Ascending aorta (tissue), 2 donors: ENCODE data around the gene REXO5. TPM values are rescaled to one million over a fixed set of nuclear protein-coding genes. Genes with fewer than 3 reads are reported as not detected.

Source experiments
- DNase-seq, 2 donors: peaks; one replicate each; pipeline ENCODE4 v3.0.0-alpha.2; 2019; ENCODE audit warnings: low spot score in 2 of 2
- H3K27ac ChIP-seq, 2 donors: fragments of 200-600 bp; sonication (generic); one replicate each; pipeline ENCODE4 v1.5.1; 2016 to 2017; ENCODE audit warnings: mild to moderate bottlenecking in 1 of 2
- H3K27me3 ChIP-seq: fragments of 200-600 bp; sonication (generic); one replicate; pipeline ENCODE4 v1.5.1; 2017
- H3K36me3 ChIP-seq, 2 donors: fragments of 200-600 bp; sonication (generic); one replicate each; pipeline ENCODE4 v1.5.1; 2016
- H3K4me1 ChIP-seq, 2 donors: fragments of 200-600 bp; sonication (generic); one replicate each; pipeline ENCODE4 v1.5.1; 2016 to 2017; ENCODE audit warnings: mild to moderate bottlenecking in 1 of 2
- H3K4me3 ChIP-seq, 2 donors: fragments of 200-600 bp; sonication (generic); one replicate each; pipeline ENCODE4 v1.5.1; 2016 to 2017; ENCODE audit warnings: mild to moderate bottlenecking in 1 of 2
- H3K9me3 ChIP-seq, 2 donors: fragments of 200-600 bp; sonication (generic); one replicate each; pipeline ENCODE4 v1.5.1; 2016
- CTCF ChIP-seq, 3 experiments: fragments of 200-600 bp in 2 of 3; fragments of 450-650 bp in 1 of 3; sonication (generic) in 2 of 3; IDR thresholded peaks; one replicate each; pipeline ENCODE4 v1.5.1; 2016 to 2019; ENCODE audit warnings: antibody characterized with exemption in 3 of 3, mild to moderate bottlenecking in 1 of 3, moderate library complexity in 1 of 3
- intact Hi-C: fragments of 100-400 bp; cut with DNase I; formaldehyde crosslinking; loops from one replicate; pipeline ENCODE4 v1.15.1; 2023
- total RNA-seq: library from RNA; depleted of rRNA; stranded (reverse); fragments of >200 nt; gene quantifications from one replicate; pipeline ENCODE4 v1.1.0, GENCODE V29; 2016

The REXO5 gene
- total RNA-seq, 1 donor from 2014 or later, result 2.1 TPM

DNA sequence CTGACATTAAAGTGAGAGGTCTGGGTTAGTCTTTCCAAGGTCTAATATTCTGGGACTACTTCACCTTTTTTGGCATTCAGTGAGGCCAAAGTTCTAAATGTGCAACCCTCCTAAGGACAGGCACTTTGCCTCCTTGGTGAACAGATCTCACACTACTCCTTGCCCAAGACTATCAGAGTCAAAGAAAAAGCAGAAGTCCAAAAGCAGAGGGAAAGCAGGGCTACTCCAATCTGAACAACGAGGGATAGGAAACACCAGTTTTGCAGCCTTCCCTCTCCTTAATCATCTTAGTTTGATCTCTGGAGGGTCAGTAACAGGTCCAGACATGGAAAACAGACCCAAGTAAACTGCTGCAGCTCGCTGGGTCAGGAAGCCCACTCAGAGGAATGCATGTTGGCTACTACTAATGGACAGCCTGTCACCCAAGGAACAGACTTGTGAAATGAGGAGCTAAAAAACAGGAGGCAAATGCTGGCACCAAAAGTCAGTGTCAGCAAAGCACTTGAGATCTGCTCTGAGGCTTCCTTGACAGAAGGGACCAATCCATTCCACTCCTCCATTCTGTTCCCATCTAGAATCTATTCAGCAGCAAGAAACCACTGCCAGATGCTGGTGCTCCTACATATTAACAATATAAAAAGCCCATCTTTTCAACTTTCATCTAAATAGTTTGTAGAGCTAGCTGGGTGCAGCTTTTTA is 63.9 kb downstream of the REXO5 start:
- intact Hi-C loops, result no loop called here
- Histone ChIP-seq H3K36me3 (no peaks in the 10 kb centered on the region), H3K27ac (peak overlapping the region; percentile 81 to 82), H3K4me1 (peaks cover 39 to 94% of the 10 kb centered on the region in 2 donors), H3K27me3 (no peaks in the 10 kb centered on the region), H3K4me3 (peak overlapping the region in 1 of 2 donors; percentile 1), H3K9me3 (no peaks in the 10 kb centered on the region)
- TF ChIP-seq CTCF (IDR thresholded peaks at IDR 0.05), result no peak
- DNase-seq, result no peak

- Histone ChIP-seq H3K27me3 (no peaks in the 10 kb centered on the region), H3K36me3 (no peaks in the 10 kb centered on the region), H3K4me3 (peak overlapping the region in 1 of 2 donors; percentile 1), H3K9me3 (no peaks in the 10 kb centered on the region), H3K4me1 (peaks cover 32 to 89% of the 10 kb centered on the region in 2 donors), H3K27ac (peak overlapping the region; percentile 81 to 82)
- DNase-seq, result no peak
- intact Hi-C loops, result no loop called here
- no peak for TF ChIP-seq CTCF (IDR thresholded peaks at IDR 0.05)
These were observed 64.9 kb downstream of the REXO5 start for GRCh38 chr16:20871258-20871657.

DNA sequence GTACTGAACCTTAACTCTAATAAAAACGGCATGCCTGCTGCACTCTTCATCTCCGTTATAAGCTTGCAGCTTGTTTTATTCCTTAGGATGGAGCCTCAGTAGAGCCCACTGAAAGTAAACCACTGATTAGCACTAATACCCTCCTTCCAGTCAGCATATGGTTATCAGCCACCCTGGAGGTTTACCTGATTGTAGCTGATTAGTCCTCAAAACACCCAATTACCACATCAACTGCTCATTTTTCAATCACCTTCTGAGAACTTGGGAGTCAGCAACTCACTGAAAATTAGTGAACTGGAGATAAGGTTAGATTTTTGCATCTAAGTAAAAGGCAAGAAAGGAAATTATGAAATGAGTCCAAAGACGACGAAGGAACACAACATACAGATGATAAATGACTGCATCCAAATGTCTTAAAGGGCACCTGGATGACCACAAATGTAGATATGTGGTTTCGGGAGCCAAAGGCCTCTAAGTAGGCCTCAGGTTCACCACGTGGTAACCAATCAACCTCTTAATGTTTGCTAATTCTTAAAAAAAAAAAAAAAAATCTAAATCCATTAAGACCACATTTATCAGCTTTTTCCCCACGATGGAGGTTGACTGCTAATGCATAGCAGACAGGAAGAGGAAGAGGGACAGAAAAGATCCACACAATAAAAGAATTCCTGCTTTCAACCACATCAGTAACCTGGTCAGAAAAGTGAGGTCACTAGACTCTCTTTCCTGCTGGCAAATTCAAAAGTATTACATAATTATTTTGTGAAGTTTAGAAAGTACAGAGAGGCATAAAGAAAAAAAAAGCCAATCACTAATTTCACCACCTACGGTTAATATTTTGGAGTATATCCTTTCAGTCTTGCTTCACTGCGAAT is 65.9 kb downstream of the REXO5 start:
- intact Hi-C loops, result no loop called here
- H3K4me3 ChIP-seq, result no peak overlapping the region
- H3K4me1 ChIP-seq, result peaks cover 24 to 81% of the 10 kb centered on the region in 2 donors

DNA sequence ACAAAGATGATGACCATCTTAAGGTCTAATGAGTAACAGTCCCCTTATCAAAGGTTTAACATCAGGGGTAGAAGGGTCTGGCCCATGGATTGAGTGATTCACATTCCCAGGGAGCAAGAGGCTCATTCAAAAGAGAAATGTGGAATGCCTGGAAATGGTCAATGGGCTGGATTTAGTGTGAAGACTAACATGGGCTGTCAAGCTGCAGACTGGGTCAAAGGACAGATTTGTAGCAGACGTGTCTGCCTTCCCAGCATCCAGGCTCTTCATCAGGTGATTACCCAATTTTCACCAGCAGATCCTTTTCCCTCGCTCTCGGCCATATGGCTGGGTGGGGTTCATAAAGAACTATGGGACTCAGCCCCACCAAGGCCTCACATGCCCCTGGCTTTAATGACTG is 67.0 kb downstream of the REXO5 start:
- no peak overlapping the region for H3K4me3 ChIP-seq
- no peaks in the 10 kb centered on the region for H3K9me3 ChIP-seq
- peaks cover 24 to 76% of the 10 kb centered on the region in 2 donors for H3K4me1 ChIP-seq
- no peaks in the 10 kb centered on the region for H3K27me3 ChIP-seq
- intact Hi-C loops, result no loop called here
- H3K36me3 ChIP-seq, result no peaks in the 10 kb centered on the region
- no peak for TF ChIP-seq CTCF (IDR thresholded peaks at IDR 0.05)
- no peak for DNase-seq
- H3K27ac ChIP-seq, result peak overlapping the region; percentile 81 to 82

More for the DNA sequence above, 65.9 kb downstream of the REXO5 start:
- Histone ChIP-seq H3K27me3 (no peaks in the 10 kb centered on the region), H3K36me3 (no peaks in the 10 kb centered on the region), H3K27ac (peak overlapping the region; percentile 81 to 82), H3K9me3 (no peaks in the 10 kb centered on the region)
- no peak for TF ChIP-seq CTCF (IDR thresholded peaks at IDR 0.05)
- no peak for DNase-seq

- intact Hi-C loops, result no loop called here
- no peaks in the 10 kb centered on the region for H3K36me3 ChIP-seq
- H3K4me3 ChIP-seq, result no peak overlapping the region
- peak overlapping the region; percentile 81 to 82 for H3K27ac ChIP-seq
- H3K27me3 ChIP-seq, result no peaks in the 10 kb centered on the region
- DNase-seq, result no peak
- peaks cover 26 to 74% of the 10 kb centered on the region in 2 donors for H3K4me1 ChIP-seq
- H3K9me3 ChIP-seq, result no peaks in the 10 kb centered on the region
- TF ChIP-seq CTCF (IDR thresholded peaks at IDR 0.05), result no peak
These were observed 67.8 kb downstream of the REXO5 start for GRCh38 chr16:20874088-20874581.
